Pancreas (tissue), 10 donors: ENCODE results near the gene KASH5. TPM values are rescaled to one million over a fixed set of nuclear protein-coding genes. Genes with fewer than 3 reads are reported as not detected.

ENCODE experiments used
- ATAC-seq, 4 donors: fragments of 200-7000 bp; cut with Tn5 transposase; one replicate each; pipeline versions ENCODE4 v1.8.0 to v1.9.1; 2020; ENCODE audit warnings: mild to moderate bottlenecking in 4 of 4, moderate library complexity in 4 of 4
- DNase-seq, 6 donors: peaks; one replicate each; pipeline ENCODE4 v3.0.0-alpha.2; 2020
- FAIRE-seq: peaks from 2 replicates; lab custom pipeline; 2012; peaks lifted over from hg19 to GRCh38; lab: Jason Lieb, UNC
- H3K27ac ChIP-seq, 4 donors: fragments of 200-600 bp; sonication (generic); 1 replicate in 3 of 4; 2 replicates in 1 of 4; pipeline versions ENCODE4 v1.5.0 to v1.8.0; 2020
- H3K27me3 ChIP-seq, 4 donors: fragments of 200-600 bp; one replicate each; pipeline ENCODE4 v1.8.0; 2021
- H3K36me3 ChIP-seq, 3 donors: fragments of 200-600 bp; sonication (generic) in 1 of 3; one replicate each; pipeline versions ENCODE4 v1.5.0 to v1.8.0; 2020 to 2021
- H3K4me1 ChIP-seq, 3 donors: fragments of 200-600 bp; one replicate each; pipeline ENCODE4 v1.8.0; 2021
- H3K4me3 ChIP-seq, 4 donors: fragments of 200-600 bp; sonication (generic) in 2 of 4; one replicate each; pipeline versions ENCODE4 v1.5.0 to v1.8.0; 2020 to 2021
- H3K9me3 ChIP-seq, 4 donors: fragments of 200-600 bp; one replicate each; pipeline ENCODE4 v1.8.0; 2021
- WGBS, 2 donors: extraction: QIAGEN DNeasy Blood & Tissue Kit; methylation state at CpG; one replicate each; pipeline ENCODE4 v1.1.7; 2013; 5-methylcytosine and 5-hydroxymethylcytosine counted together
- intact Hi-C, 3 donors: fragments of 100-400 bp; cut with DNase I; formaldehyde crosslinking; loops; one replicate each; pipeline versions ENCODE4 v1.11.1 to v1.14.2; 2022
- polyA plus RNA-seq, 2 donors: library from polyadenylated mRNA; stranded (reverse); fragments of 200-250 nt; gene quantifications; one replicate each; pipeline ENCODE4 v1.2.3, GENCODE V29; 2013
- total RNA-seq, 6 donors: library from RNA; stranded (reverse); fragmentation: NEBNext Ultra II Directional in 4 of 6; extraction: Animal tissue kit (Norgen Biotek cat#: 25700) in 4 of 6; gene quantifications; one replicate each; pipeline versions ENCODE4 v1.2.1 to v1.2.4, GENCODE V29; 2021 to 2023
- TF ChIP-seq, protein P1 (sequence below), 4 donors: fragments of 200-600 bp; sonication (generic) in 3 of 4; IDR thresholded peaks; one replicate each; pipeline versions ENCODE4 v1.5.0 to v1.8.0; 2021; ENCODE audit warnings: antibody characterized with exemption in 4 of 4
- donor health status: healthy with polysubstance abuse.
- donor health status: DM: no; HTN: no; CAD: no; lungs with moderate emphysema.
- donor health status: DM: no; HTN: no; CAD: no.
- donor health status: control.
- donor health status: control.
- donor health status: Bipolar disorder and iron deficiency.
- donor health status: DM: yes; HTN: yes; CAD: no.
- donor health status: DM: no; HTN: no; CAD: no.
- donor health status: DM: no; HTN: no; CAD: no.
- donor health status: DM: yes; HTN: yes; CAD: no.

KASH5 gene
- total and polyA plus RNA-seq, 8 donors = 1.2 to 3.3 (median 2.2) TPM

DNA sequence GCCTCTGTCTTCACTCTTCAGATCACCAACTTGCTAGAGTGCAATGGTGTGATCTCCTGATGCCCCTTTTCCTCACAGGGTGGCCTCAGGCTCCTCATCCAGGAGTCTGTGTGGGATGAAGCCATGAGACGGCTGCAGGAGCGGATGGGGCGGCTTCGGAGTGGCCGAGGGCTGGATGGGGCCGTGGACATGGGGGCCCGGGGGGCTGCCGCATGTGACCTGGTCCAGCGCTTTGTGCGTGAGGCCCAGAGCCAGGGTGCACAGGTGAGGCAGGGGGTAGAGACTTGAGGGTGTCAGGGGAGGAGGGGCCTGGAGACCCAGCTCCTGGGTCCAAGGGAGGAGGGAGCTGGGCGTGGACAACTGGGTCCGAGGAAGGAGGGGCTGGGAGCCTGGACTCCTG, 74.4 kb downstream of the KASH5 start:
- Histone ChIP-seq H3K27me3 (no peaks in the 10 kb centered on the region), H3K4me1 (no peaks in the 10 kb centered on the region), H3K4me3 (no peak overlapping the region), H3K36me3 (peaks cover 0 to 12% (median 0%) of the 10 kb centered on the region in 3 donors), H3K9me3 (no peaks in the 10 kb centered on the region), H3K27ac (no peak overlapping the region)
- TF ChIP-seq, protein P1, sequence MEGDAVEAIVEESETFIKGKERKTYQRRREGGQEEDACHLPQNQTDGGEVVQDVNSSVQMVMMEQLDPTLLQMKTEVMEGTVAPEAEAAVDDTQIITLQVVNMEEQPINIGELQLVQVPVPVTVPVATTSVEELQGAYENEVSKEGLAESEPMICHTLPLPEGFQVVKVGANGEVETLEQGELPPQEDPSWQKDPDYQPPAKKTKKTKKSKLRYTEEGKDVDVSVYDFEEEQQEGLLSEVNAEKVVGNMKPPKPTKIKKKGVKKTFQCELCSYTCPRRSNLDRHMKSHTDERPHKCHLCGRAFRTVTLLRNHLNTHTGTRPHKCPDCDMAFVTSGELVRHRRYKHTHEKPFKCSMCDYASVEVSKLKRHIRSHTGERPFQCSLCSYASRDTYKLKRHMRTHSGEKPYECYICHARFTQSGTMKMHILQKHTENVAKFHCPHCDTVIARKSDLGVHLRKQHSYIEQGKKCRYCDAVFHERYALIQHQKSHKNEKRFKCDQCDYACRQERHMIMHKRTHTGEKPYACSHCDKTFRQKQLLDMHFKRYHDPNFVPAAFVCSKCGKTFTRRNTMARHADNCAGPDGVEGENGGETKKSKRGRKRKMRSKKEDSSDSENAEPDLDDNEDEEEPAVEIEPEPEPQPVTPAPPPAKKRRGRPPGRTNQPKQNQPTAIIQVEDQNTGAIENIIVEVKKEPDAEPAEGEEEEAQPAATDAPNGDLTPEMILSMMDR (IDR thresholded peaks at IDR 0.05) = no peak
- DNase-seq (no peak), FAIRE-seq (no peak), ATAC-seq (no peak)
- intact Hi-C loops = no loop called here
- WGBS, 2 donors = 87 to 96% methylated on average over 11 to 12 of the region's 12 CpGs

DNA sequence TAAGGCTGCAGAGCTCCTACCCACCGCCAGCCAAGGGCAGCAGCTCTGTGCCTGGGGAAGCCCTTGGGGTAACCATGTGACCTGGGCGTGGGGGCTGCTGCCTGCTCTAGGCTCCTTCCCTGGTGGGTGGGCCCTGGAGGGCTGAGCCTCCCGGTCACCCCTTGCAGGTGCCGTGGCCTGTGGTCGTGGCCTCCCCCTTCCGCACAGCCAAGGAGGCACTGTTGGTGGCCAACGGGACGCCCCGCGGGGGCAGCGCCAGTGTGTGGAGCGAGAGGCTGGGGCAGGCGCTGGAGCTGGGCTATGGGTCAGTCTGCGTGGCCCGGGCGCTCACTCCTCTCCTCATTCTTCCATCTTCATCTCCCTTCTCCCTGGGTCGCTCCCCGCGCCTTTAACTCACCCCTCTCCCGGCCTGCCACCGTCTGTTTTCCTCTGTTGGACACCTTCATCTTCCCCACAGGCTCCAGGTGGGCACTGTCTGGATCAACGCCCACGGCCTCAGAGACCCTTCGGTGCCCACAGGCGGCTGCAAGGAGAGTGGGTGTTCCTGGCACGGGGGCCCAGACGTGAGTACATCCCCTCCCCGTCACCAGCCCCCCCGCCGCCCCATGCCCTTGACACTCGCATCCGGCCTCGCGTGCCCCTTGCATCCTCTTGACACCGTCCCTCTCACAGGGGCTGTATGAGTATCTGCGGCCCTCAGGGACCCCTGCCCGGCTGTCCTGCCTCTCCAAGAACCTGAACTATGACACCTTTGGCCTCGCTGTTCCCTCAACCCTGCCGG, 76.1 kb downstream of the KASH5 start:
- 94% methylated on average over 36 to 39 of the region's 39 CpGs for WGBS, 2 donors
- intact Hi-C loops = no loop called here
- Histone ChIP-seq H3K9me3 (no peaks in the 10 kb centered on the region), H3K27ac (no peak overlapping the region), H3K27me3 (no peaks in the 10 kb centered on the region), H3K4me1 (no peaks in the 10 kb centered on the region), H3K4me3 (no peak overlapping the region), H3K36me3 (peaks cover 0 to 12% (median 0%) of the 10 kb centered on the region in 3 donors)
- DNase-seq (peak in 1 of 6 donors; percentile 75), FAIRE-seq (no peak), ATAC-seq (no peak)
- TF ChIP-seq, protein P1 (IDR thresholded peaks at IDR 0.05) = no peak

DNA sequence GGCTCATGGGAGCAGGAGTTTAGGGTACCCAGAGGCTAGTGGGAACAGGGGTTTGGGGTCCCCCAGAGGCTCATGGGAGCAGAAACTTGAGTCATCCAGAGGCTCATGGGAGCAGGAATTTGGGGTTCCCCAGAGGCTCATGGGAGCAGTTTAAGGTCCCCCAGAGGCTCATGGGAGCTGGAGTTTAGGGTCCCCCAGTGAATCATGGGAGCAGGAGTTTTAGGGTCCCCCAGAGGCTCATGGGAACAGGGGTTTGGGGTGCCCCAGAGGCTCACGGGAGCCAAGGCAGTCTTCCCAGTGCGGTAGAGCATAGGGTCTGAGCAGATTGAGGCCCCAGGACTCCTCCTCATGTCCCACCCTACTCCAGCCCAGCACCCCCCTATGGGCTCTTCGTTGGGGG, 77.3 kb downstream of the KASH5 start:
- Histone ChIP-seq H3K4me1 (no peaks in the 10 kb centered on the region), H3K27ac (no peak overlapping the region), H3K9me3 (no peaks in the 10 kb centered on the region), H3K36me3 (peaks cover 0 to 2% (median 0%) of the 10 kb centered on the region in 3 donors), H3K27me3 (no peaks in the 10 kb centered on the region), H3K4me3 (no peak overlapping the region)
- TF ChIP-seq, protein P1 (IDR thresholded peaks at IDR 0.05) = no peak
- no peak for FAIRE-seq
- ATAC-seq = no peak
- no peak for DNase-seq
- WGBS, 2 donors = 96 to 97% methylated on average over 3 of the region's 3 CpGs
- intact Hi-C loops = no loop called here

Other genes starting within 250 kb of the KASH5 start
- gene HRC, start 232.9 kb upstream of the KASH5 start, total RNA-seq = under 1 TPM in 5 of 6 donors, not detected in 1; 0.09 to 0.79 (median 0.25) TPM
- gene HRC, start 232.9 kb upstream of the KASH5 start, polyA plus RNA-seq = under 1 TPM; 0.53 to 0.61 TPM
- gene TRPM4, start 230.5 kb upstream of the KASH5 start, total RNA-seq = 10 to 100 TPM; 11.8 to 29.7 (median 15.2) TPM
- 10 to 100 TPM; 19.2 to 47.1 TPM for gene TRPM4, start 230.5 kb upstream of the KASH5 start, polyA plus RNA-seq
- gene SLC6A16, start 63.1 kb upstream of the KASH5 start, total RNA-seq = 1 to 10 TPM; 1.5 to 4.1 (median 2.7) TPM
- gene SLC6A16, start 63.1 kb upstream of the KASH5 start, polyA plus RNA-seq = 1 to 10 TPM; 4.5 to 5.9 TPM
- gene CD37, start 52.8 kb upstream of the KASH5 start, total RNA-seq = 10 to 100 TPM in 1 of 6 donors, 1 to 10 TPM in 3, under 1 TPM in 2; 0.35 to 23.1 (median 2.7) TPM
- gene CD37, start 52.8 kb upstream of the KASH5 start, polyA plus RNA-seq = 1 to 10 TPM; 1.8 to 2.0 TPM
- 10 to 100 TPM; 10.5 to 30.6 (median 12.6) TPM for gene TEAD2, start 25.8 kb upstream of the KASH5 start, total RNA-seq
- gene TEAD2, start 25.8 kb upstream of the KASH5 start, polyA plus RNA-seq = 10 to 100 TPM; 16.0 to 16.8 TPM
- 1 to 10 TPM in 1 of 6 donors, under 1 TPM in 3, not detected in 2; 0.41 to 1.3 (median 0.53) TPM for gene DKKL1, start 24.4 kb upstream of the KASH5 start, total RNA-seq
- gene DKKL1, start 24.4 kb upstream of the KASH5 start, polyA plus RNA-seq = under 1 TPM in 1 of 2 donors, not detected in 1; 0.12 TPM
- gene PTH2, start 35.2 kb downstream of the KASH5 start, total RNA-seq = not detected
- gene PTH2, start 35.2 kb downstream of the KASH5 start, polyA plus RNA-seq = not detected
- not detected for gene GFY, start 37.1 kb downstream of the KASH5 start, total RNA-seq
- gene GFY, start 37.1 kb downstream of the KASH5 start, polyA plus RNA-seq = not detected
- under 1 TPM in 5 of 6 donors, not detected in 1; 0.13 to 0.53 (median 0.40) TPM for gene SLC17A7, start 53.3 kb downstream of the KASH5 start, total RNA-seq
- under 1 TPM; 0.30 to 0.31 TPM for gene SLC17A7, start 53.3 kb downstream of the KASH5 start, polyA plus RNA-seq
- gene PIH1D1, start 63.6 kb downstream of the KASH5 start, total RNA-seq = 10 to 100 TPM; 34.2 to 49.1 (median 37.2) TPM
- gene PIH1D1, start 63.6 kb downstream of the KASH5 start, polyA plus RNA-seq = 100 to 1,000 TPM in 1 of 2 donors, 10 to 100 TPM in 1; 82.5 to 110 TPM
- 10 to 100 TPM; 16.1 to 22.9 (median 19.8) TPM for gene ALDH16A1, start 65.0 kb downstream of the KASH5 start, total RNA-seq
- 10 to 100 TPM; 72.4 to 89.3 TPM for gene ALDH16A1, start 65.0 kb downstream of the KASH5 start, polyA plus RNA-seq
- gene FLT3LG, start 86.0 kb downstream of the KASH5 start, total RNA-seq = 1 to 10 TPM in 5 of 6 donors, under 1 TPM in 1; 0.79 to 3.7 (median 1.8) TPM
- 1 to 10 TPM; 7.1 to 8.4 TPM for gene FLT3LG, start 86.0 kb downstream of the KASH5 start, polyA plus RNA-seq
- 1,000 to 10,000 TPM; 1,459 to 2,866 (median 2,217) TPM for gene RPL13A, start 99.4 kb downstream of the KASH5 start, total RNA-seq
- gene RPL13A, start 99.4 kb downstream of the KASH5 start, polyA plus RNA-seq = 1,000 to 10,000 TPM; 1,585 to 1,842 TPM
- gene RPS11, start 108.2 kb downstream of the KASH5 start, total RNA-seq = 1,000 to 10,000 TPM in 4 of 6 donors, 100 to 1,000 TPM in 2; 765 to 1,427 (median 1,126) TPM
- 1,000 to 10,000 TPM; 2,346 to 2,426 TPM for gene RPS11, start 108.2 kb downstream of the KASH5 start, polyA plus RNA-seq
- 100 to 1,000 TPM in 1 of 6 donors, 10 to 100 TPM in 5; 48.4 to 105 (median 66.3) TPM for gene FCGRT, start 124.4 kb downstream of the KASH5 start, total RNA-seq
- gene FCGRT, start 124.4 kb downstream of the KASH5 start, polyA plus RNA-seq = 10 to 100 TPM; 74.5 to 87.8 TPM
- 10 to 100 TPM in 1 of 6 donors, 1 to 10 TPM in 5; 1.6 to 16.5 (median 4.8) TPM for gene RCN3, start 139.8 kb downstream of the KASH5 start, total RNA-seq
- gene RCN3, start 139.8 kb downstream of the KASH5 start, polyA plus RNA-seq = 10 to 100 TPM; 38.7 to 41.5 TPM
- 10 to 100 TPM; 40.5 to 76.3 (median 52.1) TPM for gene NOSIP, start 192.3 kb downstream of the KASH5 start, total RNA-seq
- 100 to 1,000 TPM; 120 to 148 TPM for gene NOSIP, start 192.3 kb downstream of the KASH5 start, polyA plus RNA-seq
- gene PRRG2, start 193.1 kb downstream of the KASH5 start, total RNA-seq = 1 to 10 TPM; 6.5 to 8.9 (median 8.3) TPM
- gene PRRG2, start 193.1 kb downstream of the KASH5 start, polyA plus RNA-seq = 10 to 100 TPM; 11.6 to 15.9 TPM
- gene PRR12, start 202.9 kb downstream of the KASH5 start, total RNA-seq = 10 to 100 TPM in 3 of 6 donors, 1 to 10 TPM in 3; 8.3 to 17.7 (median 9.5) TPM
- gene PRR12, start 202.9 kb downstream of the KASH5 start, polyA plus RNA-seq = 10 to 100 TPM; 14.0 to 18.9 TPM